PC-3 (cell line): ENCODE measurements around the gene ODF2L.

ENCODE experiments used
- CTCF ChIP-seq: fragments of 300-600 bp; sonication (generic); conservative IDR thresholded peaks from 2 replicates; pipeline ENCODE4 v1.5.1; 2017; ENCODE audit warnings: antibody characterized with exemption, low read depth, mild to moderate bottlenecking, low read length
- EZH2phosphoT487 ChIP-seq: fragments of 300-600 bp; sonication (generic); IDR thresholded peaks from 2 replicates; pipeline ENCODE4 v1.6.1; 2018; ENCODE audit warnings: mild to moderate bottlenecking, antibody characterized with exemption, low read length, borderline replicate concordance

GRCh38 chr1:86305731-86306130 lies 90.4 kb downstream of the ODF2L start:
- TF ChIP-seq CTCF (no peak), EZH2phosphoT487 (no peak)
